GM20000 (cell line): Measurements from ENCODE around the gene DNAJC18.
A peak's percentile ranks its signal among the peaks of the same experiment; 100 is the strongest.

Experiments used
- DNase-seq: peaks from one replicate; pipeline ENCODE4 v3.0.0; 2012; ENCODE audit warnings: low spot score
- TF ChIP-seq, protein P1 (sequence below): IDR thresholded peaks from 2 replicates; pipeline ENCODE4 v1.5.1; 2012; ENCODE audit warnings: mild to moderate bottlenecking, control low read depth; ENCODE audit errors: extremely low read depth, missing control alignments

DNAJC18 gene

GRCh38 chr5:139468421-139468931 is 29.2 kb upstream of the DNAJC18 start:
- DNase-seq: no peak
- TF ChIP-seq, protein P1, sequence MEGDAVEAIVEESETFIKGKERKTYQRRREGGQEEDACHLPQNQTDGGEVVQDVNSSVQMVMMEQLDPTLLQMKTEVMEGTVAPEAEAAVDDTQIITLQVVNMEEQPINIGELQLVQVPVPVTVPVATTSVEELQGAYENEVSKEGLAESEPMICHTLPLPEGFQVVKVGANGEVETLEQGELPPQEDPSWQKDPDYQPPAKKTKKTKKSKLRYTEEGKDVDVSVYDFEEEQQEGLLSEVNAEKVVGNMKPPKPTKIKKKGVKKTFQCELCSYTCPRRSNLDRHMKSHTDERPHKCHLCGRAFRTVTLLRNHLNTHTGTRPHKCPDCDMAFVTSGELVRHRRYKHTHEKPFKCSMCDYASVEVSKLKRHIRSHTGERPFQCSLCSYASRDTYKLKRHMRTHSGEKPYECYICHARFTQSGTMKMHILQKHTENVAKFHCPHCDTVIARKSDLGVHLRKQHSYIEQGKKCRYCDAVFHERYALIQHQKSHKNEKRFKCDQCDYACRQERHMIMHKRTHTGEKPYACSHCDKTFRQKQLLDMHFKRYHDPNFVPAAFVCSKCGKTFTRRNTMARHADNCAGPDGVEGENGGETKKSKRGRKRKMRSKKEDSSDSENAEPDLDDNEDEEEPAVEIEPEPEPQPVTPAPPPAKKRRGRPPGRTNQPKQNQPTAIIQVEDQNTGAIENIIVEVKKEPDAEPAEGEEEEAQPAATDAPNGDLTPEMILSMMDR: no peak

DNA sequence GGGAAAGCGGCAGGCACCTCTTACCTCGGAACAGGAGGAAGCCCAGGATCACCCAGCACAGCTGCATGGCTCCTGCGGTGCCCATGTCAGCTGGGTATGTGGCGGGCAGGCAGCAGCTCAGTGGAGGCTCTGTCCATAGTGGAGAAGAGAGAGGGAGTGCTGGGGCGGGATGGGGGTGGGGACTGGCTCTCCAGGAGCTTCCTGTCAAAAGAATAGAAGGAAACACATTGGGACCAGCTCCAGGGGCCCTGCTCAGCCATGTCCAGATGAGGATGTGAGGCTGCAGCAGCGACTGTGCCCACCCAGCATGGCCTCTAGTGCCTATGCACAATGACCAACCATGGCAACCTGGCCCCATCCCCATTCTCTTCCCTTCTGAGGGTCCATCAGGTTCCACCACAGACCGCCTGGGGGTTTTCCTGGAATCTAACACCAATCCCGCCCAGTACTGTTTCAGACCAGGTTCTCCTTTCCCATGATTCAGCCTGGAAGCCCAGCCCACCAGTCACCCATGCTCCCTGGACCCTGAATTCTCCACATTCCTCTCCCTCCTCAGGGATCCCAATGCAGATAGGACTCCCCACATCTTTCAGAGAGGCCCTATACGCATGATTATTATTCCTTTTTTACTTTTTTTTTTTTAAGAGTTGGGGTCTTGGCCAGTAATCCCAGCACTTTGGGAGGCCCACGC is 23.4 kb upstream of the DNAJC18 start, which contains the start of gene ECSCR:
Gene ECSCR, minus strand, starts transcription at position 158 of the 691 bp plus-strand sequence. Its CDS starts 73 bp downstream, at position 85.
- TF ChIP-seq, protein P1: no peak
- DNase-seq: no peak

DNA sequence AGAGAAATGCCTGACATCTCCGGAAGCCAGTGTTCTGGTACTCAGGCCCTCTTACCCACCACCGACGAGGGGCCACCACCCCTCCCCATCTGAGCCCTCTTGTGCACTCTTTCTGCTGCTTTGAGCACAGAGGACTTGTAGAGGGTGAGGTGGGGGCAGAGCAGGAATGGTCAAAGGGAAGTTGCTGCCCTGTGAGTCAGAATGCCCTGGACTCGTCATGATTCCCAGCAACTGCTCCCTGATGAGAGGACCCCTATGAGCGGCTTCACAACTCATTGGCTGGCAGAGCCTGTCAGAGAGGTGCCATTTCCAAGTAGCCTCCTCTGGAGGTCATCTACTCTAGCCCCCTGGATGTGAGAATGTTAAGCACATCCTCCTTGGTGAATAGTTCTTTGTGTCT is 22.4 kb upstream of the DNAJC18 start:
- DNase-seq: no peak
- TF ChIP-seq, protein P1: no peak

DNA sequence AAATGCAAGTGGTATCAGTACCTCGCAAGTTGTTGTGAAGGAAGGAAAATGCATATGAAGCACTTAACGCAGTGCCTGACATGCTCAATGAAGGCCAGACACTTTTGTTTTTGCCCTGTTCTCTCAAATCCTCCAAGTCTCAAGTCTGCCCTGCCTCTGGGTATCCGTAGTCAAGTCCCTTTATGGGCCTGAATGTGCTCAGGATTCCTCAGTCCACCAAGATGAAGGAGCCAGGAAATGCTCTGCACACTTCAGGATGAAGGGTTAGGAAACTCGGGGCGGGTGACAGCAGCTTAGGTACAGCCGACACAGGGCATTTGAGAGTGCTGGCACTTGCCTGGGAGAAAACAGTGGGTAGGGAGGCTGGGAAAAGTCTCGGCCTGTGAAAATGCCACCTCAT is 21.9 kb upstream of the DNAJC18 start:
- TF ChIP-seq, protein P1: no peak
- DNase-seq: no peak

DNA sequence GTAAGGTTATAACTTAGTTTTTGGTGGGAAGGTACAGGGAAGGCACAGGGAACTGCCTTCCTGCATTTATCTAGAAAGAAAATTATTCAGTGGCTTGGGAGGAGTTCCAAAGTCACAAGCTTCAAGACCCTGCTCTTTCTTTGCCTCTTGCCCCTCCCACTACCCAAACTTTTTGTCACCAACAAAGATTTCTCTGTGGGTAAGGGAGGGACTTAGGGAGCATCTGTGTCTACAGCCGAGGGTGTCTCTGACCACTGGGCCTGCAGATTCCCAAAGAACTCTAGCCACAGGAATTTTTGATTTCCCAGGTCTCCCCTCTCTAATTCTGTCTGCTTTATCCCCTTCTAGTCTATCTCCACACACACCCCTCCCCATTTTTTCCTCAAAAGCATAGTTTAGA is 21.1 kb upstream of the DNAJC18 start:
- no peak for DNase-seq
- TF ChIP-seq, protein P1: no peak

DNA sequence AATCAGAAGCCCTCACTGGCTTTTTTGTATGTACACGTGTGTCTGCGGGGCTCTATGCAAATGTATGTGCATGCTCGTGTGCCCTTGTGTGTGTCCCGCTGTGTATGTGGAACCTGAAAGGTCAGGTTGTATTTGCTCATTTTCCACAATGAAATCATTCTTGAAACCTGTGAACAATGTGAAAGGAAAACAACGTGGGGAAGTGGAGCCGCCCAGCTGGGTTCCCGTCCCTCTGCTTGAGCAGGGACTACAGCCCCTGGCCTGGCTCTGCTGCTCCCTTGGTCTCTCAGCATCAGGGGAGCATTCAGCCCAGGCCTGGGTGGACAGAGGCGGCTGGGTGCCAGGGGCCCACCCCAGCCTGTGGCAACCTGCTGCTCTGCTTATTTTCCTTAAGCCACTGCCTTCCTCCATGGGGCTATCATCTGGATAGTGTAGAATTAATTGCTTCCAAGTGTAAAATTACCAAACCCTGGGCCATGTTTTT is 20.2 kb upstream of the DNAJC18 start:
- TF ChIP-seq, protein P1: no peak
- peak; percentile 44 for DNase-seq

DNA sequence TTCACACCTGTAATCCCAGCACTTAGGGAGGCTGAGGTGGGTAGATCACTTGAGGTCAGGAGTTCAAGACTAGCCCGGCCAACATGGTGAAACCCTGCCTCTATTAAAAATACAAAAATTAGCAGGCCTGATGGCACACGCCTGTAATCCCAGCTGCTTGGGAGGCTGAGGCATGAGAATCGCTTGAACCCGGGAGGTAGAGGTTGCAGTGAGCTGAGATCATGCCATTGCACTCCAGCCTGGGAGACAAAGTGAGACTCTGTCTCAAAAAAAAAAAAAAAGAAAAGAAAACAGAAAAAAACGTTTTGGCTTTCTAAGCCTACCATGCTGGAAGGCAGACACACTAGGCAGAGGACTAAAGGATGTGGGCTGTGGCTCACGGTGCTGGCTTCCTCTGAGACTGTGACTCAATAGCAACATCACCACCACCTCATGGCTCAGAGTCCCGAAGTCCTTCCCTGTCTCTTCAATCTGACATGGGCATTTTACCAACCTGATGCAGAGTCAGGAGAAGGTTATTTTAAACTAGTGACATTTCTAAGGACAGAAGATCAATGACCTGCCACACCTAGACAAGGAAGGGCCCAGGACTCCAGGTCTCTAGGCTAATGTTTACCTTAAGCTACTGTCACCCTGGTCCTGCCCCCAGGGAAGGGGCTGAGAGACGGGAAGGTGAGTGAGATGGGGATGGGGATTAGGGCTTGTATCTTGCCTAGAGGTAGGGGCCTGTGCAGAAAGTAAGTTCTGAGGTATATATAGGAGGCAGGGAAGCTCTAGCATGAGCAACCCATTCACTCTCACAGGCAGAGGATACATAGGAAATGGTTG is 19.5 kb upstream of the DNAJC18 start:
- peak; percentile 68 for DNase-seq
- TF ChIP-seq, protein P1: no peak
